Rectal smooth muscle tissue (tissue), 1 donor: ENCODE results near the gene SH3TC1.

ENCODE experiments used
- H3K27ac ChIP-seq: one replicate; pipeline ENCODE4 v1.7.0; 2013; ENCODE audit warnings: low read depth, low read length, inconsistent platforms
- H3K27me3 ChIP-seq: one replicate; pipeline ENCODE4 v1.7.0; 2013; ENCODE audit warnings: low read length; ENCODE audit not compliant: control insufficient read depth, insufficient read depth
- H3K36me3 ChIP-seq: one replicate; pipeline ENCODE4 v1.7.0; 2013; ENCODE audit warnings: low read length; ENCODE audit not compliant: control insufficient read depth, insufficient read depth
- H3K4me1 ChIP-seq: one replicate; pipeline ENCODE4 v1.7.0; 2013; ENCODE audit warnings: low read length; ENCODE audit not compliant: control insufficient read depth, insufficient read depth
- H3K4me3 ChIP-seq: one replicate; pipeline ENCODE4 v1.7.0; 2013; ENCODE audit warnings: low read length
- H3K9ac ChIP-seq: one replicate; pipeline ENCODE4 v1.7.0; 2013; ENCODE audit warnings: low read length

The SH3TC1 gene

DNA sequence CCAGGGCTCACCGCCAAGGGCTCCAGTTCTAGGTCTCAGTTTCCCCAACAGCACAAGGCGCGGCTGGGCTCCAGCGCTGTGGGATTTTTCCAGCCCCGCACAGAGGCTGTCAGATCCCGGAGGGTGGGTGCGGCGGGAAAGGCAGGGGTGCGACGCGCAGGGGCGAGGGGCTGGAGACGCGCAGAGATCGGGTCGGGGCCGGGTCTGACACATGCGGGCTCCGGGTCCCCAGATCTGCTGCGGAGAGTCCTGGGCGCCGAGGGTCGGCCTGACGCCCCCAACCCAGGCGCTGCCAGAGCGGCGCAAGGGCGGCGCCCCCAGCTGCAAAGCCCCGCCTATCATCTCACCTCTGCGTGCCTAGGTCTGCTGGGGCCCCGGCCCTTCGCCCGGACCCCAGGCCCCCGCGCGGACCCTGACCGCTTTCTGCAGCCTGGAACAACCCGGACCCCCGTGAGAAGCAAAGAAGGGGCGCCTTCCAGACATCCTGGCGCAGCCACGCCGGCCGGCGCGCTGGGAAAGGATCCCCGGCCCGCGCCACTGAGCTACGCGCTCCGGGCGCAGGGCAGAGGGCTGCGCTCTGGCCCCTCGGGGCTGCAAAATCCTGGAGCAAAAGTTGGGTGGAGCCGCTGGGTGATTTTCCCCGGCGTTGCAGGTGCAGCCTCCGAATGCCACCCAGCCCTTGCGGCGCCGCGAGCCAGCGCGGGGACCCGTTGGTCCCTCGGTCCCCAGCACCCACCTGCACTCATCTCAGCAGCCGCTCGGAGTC lies 41.0 kb upstream of the SH3TC1 start:
- Histone ChIP-seq H3K4me1 (peaks cover 4% of the 10 kb centered on the region), H3K27me3 (no peaks in the 10 kb centered on the region), H3K4me3 (peak overlapping the region; percentile 79), H3K27ac (no peak overlapping the region), H3K9ac (peak overlapping the region; percentile 10), H3K36me3 (no peaks in the 10 kb centered on the region)

DNA sequence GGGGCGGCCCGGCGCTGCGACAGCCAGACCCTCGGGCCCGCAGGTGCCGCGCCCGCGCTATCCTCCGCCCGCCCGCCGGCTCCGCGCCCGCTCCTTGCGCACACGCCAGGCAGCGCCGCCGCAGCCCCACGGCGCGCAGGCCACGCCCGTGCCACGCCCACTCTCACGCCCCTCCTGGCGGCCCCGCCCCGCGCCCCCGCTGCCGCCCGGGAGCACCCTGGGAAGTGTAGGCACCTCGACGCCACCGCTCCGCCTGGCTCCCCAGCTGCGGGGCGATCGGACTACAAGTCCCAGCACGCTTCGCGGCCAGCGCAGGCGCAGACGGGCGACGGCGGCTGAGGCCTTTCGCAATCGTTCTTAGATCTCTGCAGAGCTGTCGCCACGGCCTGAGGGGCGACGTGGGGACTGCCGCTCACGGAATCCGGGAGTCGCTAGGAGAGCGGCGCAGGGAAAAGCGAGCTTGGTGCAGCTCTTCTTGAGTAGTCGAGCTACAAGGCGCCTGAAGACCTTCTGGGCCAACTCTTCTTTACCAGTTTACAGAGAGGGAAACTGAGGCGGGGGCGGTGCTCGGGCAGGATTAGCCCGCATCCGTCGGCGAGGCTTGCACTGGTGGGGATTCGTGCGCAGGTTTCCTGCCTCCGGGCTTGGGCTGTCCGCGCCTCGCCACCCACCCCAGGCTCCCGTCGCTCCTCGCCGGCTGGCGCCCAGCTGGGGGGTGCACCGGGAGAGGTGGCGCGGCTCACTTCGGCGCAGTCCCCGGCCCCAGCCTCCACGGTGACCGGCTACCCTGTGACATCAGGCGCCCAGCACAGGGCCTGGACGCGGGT lies 40.2 kb upstream of the SH3TC1 start, which contains the start of gene ABLIM2:
Gene ABLIM2 (minus strand): TSS at position 104 of the 827 bp plus-strand sequence. CDS start 124 bp downstream, outside the sequence.
- H3K4me3 ChIP-seq, result peak within 1 kb of the TSS; percentile 88
- no peaks in the 10 kb centered on the region for H3K27me3 ChIP-seq
- peak within 1 kb of the TSS; percentile 81 for H3K9ac ChIP-seq
- no peaks in the 10 kb centered on the region for H3K36me3 ChIP-seq
- H3K4me1 ChIP-seq, result peaks cover 4% of the 10 kb centered on the region
- H3K27ac ChIP-seq, result peak within 1 kb of the TSS; percentile 21

DNA sequence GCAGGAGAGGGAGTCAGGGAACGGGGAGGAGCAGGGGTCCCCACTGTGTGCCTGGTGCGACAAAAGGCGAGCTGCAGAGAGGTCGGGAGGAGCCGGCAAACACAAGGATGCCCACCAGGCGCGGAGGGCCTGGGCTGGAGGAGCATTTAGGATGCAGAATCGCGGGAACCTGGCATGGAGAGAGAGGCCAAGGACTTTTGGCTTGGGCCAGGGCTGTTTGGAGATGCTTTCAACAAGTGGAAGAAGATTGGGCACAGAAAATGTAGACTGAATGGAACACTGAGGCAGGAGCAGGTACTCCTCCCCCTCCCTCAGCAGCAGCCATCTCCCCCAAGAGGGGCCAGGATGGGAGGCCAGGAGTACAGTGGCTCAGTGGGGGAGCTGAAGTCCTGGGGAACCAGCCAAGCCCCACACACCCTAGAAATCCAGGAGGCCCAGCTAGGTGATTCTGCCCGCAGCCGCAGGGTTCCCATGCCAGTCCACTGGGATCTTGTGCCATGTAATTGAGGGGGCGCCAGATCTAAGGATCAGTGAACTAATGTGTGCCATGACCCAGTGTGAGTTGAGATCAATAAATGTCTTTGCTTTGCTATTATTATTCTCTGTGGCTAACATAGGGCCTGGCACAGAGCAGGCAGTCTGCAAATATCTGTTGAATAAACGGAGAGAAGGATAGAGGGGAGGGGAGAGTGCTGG lies 39.4 kb upstream of the SH3TC1 start:
- no peak overlapping the region for H3K27ac ChIP-seq
- H3K9ac ChIP-seq, result no peak overlapping the region
- H3K4me1 ChIP-seq, result peaks cover 4% of the 10 kb centered on the region
- no peaks in the 10 kb centered on the region for H3K36me3 ChIP-seq
- no peaks in the 10 kb centered on the region for H3K27me3 ChIP-seq
- H3K4me3 ChIP-seq, result peak overlapping the region; percentile 88

DNA sequence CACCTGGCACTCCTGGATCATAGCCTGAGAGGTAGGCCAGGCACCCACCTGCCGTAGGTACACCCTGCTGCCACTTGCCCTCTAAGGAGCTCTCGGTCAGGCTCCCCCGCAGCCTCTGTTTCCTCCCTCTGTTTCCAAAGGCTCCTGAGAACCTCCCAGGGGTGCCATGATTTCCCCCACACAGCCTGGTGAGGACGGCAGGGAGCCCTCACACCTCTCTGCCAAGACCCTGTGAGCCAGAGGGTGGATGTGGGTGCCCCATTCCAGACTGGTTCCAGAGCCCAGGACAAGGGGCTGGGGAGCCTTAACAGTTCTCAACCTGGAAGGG lies 38.9 kb upstream of the SH3TC1 start:
- no peak overlapping the region for H3K27ac ChIP-seq
- H3K4me3 ChIP-seq, result no peak overlapping the region
- peaks cover 4% of the 10 kb centered on the region for H3K4me1 ChIP-seq
- no peak overlapping the region for H3K9ac ChIP-seq
- H3K36me3 ChIP-seq, result no peaks in the 10 kb centered on the region
- H3K27me3 ChIP-seq, result no peaks in the 10 kb centered on the region

- Histone ChIP-seq H3K27me3 (no peaks in the 10 kb centered on the region), H3K36me3 (no peaks in the 10 kb centered on the region), H3K4me1 (peaks cover 4% of the 10 kb centered on the region), H3K27ac (no peak overlapping the region), H3K4me3 (no peak overlapping the region), H3K9ac (no peak overlapping the region)
Measured at GRCh38 chr4:8160572-8160971, 38.5 kb upstream of the SH3TC1 start.

DNA sequence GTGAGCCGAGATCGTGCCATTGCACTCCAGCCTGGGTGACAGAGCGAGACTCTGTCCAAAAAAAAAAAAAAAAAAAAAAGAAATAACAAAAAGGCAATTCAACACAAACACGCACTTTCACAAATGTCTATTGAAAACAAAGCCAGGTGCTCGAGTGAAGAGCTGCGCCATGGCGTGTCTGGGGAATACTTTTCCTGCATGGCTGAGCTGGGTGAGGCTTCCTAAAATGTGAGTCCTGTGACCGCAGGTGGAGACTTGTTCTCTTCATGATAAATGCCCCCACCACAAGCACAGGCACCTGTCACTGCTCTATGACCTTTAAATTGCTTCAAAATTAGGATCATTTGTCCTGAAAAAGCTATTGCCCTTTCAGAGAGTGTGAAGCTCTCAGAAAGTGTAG lies 36.5 kb upstream of the SH3TC1 start:
- H3K27ac ChIP-seq, result no peak overlapping the region
- H3K27me3 ChIP-seq, result no peaks in the 10 kb centered on the region
- H3K9ac ChIP-seq, result no peak overlapping the region
- H3K4me1 ChIP-seq, result peaks cover 4% of the 10 kb centered on the region
- H3K36me3 ChIP-seq, result no peaks in the 10 kb centered on the region
- no peak overlapping the region for H3K4me3 ChIP-seq

DNA sequence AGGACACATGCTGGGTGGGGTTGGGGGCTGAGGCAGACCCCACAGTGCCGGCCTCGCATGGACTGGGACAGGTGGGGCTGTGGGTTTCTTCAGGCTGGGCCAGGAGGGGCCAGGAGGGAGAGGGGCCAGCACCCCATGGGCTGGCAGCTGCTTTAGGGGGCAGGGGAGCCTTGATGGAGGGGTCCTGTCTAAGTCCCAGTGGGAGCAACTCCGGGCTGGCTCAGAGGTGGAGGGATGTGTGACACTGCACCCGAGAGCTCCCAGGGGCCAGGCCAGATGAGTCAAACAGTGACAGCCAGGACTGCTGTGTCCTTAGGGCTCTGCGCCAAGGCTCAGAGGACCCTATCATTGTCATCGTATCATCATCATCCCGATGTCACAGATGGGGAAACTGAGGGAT lies 36.1 kb upstream of the SH3TC1 start:
- Histone ChIP-seq H3K9ac (no peak overlapping the region), H3K27ac (no peak overlapping the region), H3K4me3 (no peak overlapping the region), H3K4me1 (peaks cover 4% of the 10 kb centered on the region), H3K36me3 (no peaks in the 10 kb centered on the region), H3K27me3 (no peaks in the 10 kb centered on the region)

- H3K36me3 ChIP-seq, result no peaks in the 10 kb centered on the region
- no peaks in the 10 kb centered on the region for H3K27me3 ChIP-seq
- peaks cover 4% of the 10 kb centered on the region for H3K4me1 ChIP-seq
- H3K9ac ChIP-seq, result no peak overlapping the region
- H3K4me3 ChIP-seq, result no peak overlapping the region
- H3K27ac ChIP-seq, result no peak overlapping the region
Measured at GRCh38 chr4:8163436-8164193, 35.5 kb upstream of the SH3TC1 start.

- Histone ChIP-seq H3K27ac (no peak overlapping the region), H3K9ac (no peak overlapping the region), H3K27me3 (no peaks in the 10 kb centered on the region), H3K4me3 (no peak overlapping the region), H3K4me1 (peaks cover 4% of the 10 kb centered on the region), H3K36me3 (no peaks in the 10 kb centered on the region)
Measured at GRCh38 chr4:8164194-8164565, 34.9 kb upstream of the SH3TC1 start.

- Histone ChIP-seq H3K4me3 (no peak overlapping the region), H3K36me3 (no peaks in the 10 kb centered on the region), H3K27ac (no peak overlapping the region), H3K4me1 (peaks cover 2% of the 10 kb centered on the region), H3K9ac (no peak overlapping the region), H3K27me3 (no peaks in the 10 kb centered on the region)
Measured at GRCh38 chr4:8164687-8165086, 34.4 kb upstream of the SH3TC1 start.

GRCh38 chr4:8165374-8165896 lies 33.7 kb upstream of the SH3TC1 start:
- no peak overlapping the region for H3K9ac ChIP-seq
- H3K36me3 ChIP-seq, result no peaks in the 10 kb centered on the region
- H3K4me1 ChIP-seq, result no peaks in the 10 kb centered on the region
- no peaks in the 10 kb centered on the region for H3K27me3 ChIP-seq
- no peak overlapping the region for H3K27ac ChIP-seq
- H3K4me3 ChIP-seq, result no peak overlapping the region

DNA sequence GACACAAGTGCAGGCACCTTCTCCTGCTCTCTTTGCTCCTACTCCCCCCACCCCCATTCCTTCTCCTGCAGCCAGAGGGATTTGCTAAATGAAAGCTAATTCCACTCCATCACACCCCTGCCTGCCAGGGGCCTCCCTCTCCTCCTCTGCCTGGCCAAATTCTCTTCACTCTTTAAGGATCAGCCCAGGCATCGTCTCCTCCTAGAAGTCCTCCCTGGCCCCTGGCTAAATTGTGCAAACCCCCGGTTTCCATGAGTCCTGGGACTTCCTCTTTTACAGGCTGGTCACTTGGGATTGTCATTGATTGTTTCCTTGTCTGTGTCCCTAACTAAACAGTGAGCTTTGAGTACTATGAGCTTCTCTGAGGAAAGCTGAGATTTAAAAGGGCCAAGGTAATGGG lies 31.8 kb upstream of the SH3TC1 start:
- no peak overlapping the region for H3K9ac ChIP-seq
- H3K36me3 ChIP-seq, result no peaks in the 10 kb centered on the region
- H3K27me3 ChIP-seq, result peaks cover 3% of the 10 kb centered on the region
- no peak overlapping the region for H3K4me3 ChIP-seq
- no peaks in the 10 kb centered on the region for H3K4me1 ChIP-seq
- no peak overlapping the region for H3K27ac ChIP-seq
